T-cell (primary cell): ENCODE data around the gene KPNA1. TPM values are rescaled to one million over a fixed set of nuclear protein-coding genes. Genes with fewer than 3 reads are reported as not detected.

ENCODE experiments used
- ATAC-seq, 4 experiments: fragments of 200-7000 bp in 3 of 4; fragments of 150-1000 bp in 1 of 4; cut with Tn5 transposase; replicated peaks in 1 of 4; 1 replicate in 3 of 4; 2 replicates in 1 of 4; pipeline ENCODE4 v1.10.0; 2021; ENCODE audit warnings: moderate library complexity in 3 of 4, mild to moderate bottlenecking in 2 of 4, moderate number of reproducible peaks in 1 of 4
- CTCF ChIA-PET, 2 donors: fragments of 300-600 bp; sonication (Branson Sonifier 250); formaldehyde crosslinking; loops; one replicate each; lab custom pipeline; 2022; ENCODE audit warnings: antibody characterized with exemption in 2 of 2; lab: Charles Lee
- POLR2A ChIA-PET, 2 donors: fragments of 300-600 bp; sonication (Branson Sonifier 250); formaldehyde crosslinking; loops; one replicate each; lab custom pipeline; 2022; ENCODE audit warnings: antibody characterized with exemption in 2 of 2; lab: Charles Lee
- DNase-seq, 35 experiments: peaks; one replicate each; pipeline versions ENCODE4 v3.0.0 to v3.0.0-alpha.2; 2013 to 2023
- H3K27ac ChIP-seq: one replicate; pipeline ENCODE4 v1.5.1; 2013; ENCODE audit warnings: low read length
- H3K27me3 ChIP-seq, 2 experiments: replicated peaks in 1 of 2; 1 replicate in 1 of 2; 2 replicates in 1 of 2; pipeline versions ENCODE4 v1.6.1 to v1.7.0; 2013; ENCODE audit warnings: low read length in 1 of 2, mixed read lengths in 1 of 2; ENCODE audit not compliant: control insufficient read depth in 2 of 2, insufficient read depth in 2 of 2; ENCODE audit errors: extremely low read depth in 1 of 2
- H3K36me3 ChIP-seq, 2 donors: 1 replicate in 1 of 2; 2 replicates in 1 of 2; pipeline versions ENCODE4 v1.6.1 to v1.7.0; 2013; ENCODE audit warnings: low read length in 1 of 2; ENCODE audit not compliant: control insufficient read depth in 2 of 2, insufficient read depth in 1 of 2; ENCODE audit errors: extremely low read depth in 1 of 2
- H3K4me1 ChIP-seq, 2 experiments: 1 replicate in 1 of 2; 2 replicates in 1 of 2; pipeline versions ENCODE4 v1.6.1 to v1.7.0; 2013; ENCODE audit warnings: low read length in 2 of 2, mixed read lengths in 1 of 2; ENCODE audit not compliant: insufficient read depth in 2 of 2, control insufficient read depth in 1 of 2; ENCODE audit errors: extremely low read depth in 1 of 2
- H3K4me3 ChIP-seq, 2 donors: 1 replicate in 1 of 2; 2 replicates in 1 of 2; pipeline versions ENCODE4 v1.5.1 to v1.7.0; 2013; ENCODE audit warnings: mild to moderate bottlenecking in 2 of 2, low read length in 1 of 2, moderate library complexity in 1 of 2; ENCODE audit not compliant: control insufficient read depth in 1 of 2; ENCODE audit errors: extremely low read depth in 1 of 2
- H3K9me3 ChIP-seq: 2 replicates; pipeline ENCODE4 v1.7.0; 2013
- H3K27ac Mint-ChIP-seq, 2 donors: one replicate each; pipeline ENCODE4 v1.8.0; 2020 to 2021; ENCODE audit warnings: mild to moderate bottlenecking in 2 of 2, mixed read lengths in 2 of 2
- H3K27me3 Mint-ChIP-seq, 2 donors: one replicate each; pipeline ENCODE4 v1.8.0; 2021 to 2022; ENCODE audit warnings: mixed read lengths in 2 of 2
- H3K36me3 Mint-ChIP-seq: one replicate; pipeline ENCODE4 v1.8.0; 2021; ENCODE audit warnings: mixed read lengths
- H3K4me1 Mint-ChIP-seq, 3 donors: one replicate each; pipeline ENCODE4 v1.8.0; 2020 to 2022; ENCODE audit warnings: mixed read lengths in 3 of 3, mild to moderate bottlenecking in 1 of 3
- H3K4me3 Mint-ChIP-seq, 3 donors: one replicate each; pipeline ENCODE4 v1.8.0; 2020 to 2022; ENCODE audit warnings: mild to moderate bottlenecking in 3 of 3, mixed read lengths in 3 of 3, moderate library complexity in 3 of 3
- H3K9me3 Mint-ChIP-seq, 3 donors: one replicate each; pipeline ENCODE4 v1.8.0; 2020 to 2022; ENCODE audit warnings: mixed read lengths in 3 of 3
- WGBS: methylation state at CpG from one replicate; pipeline ENCODE4 v1.1.5; 2013; ENCODE audit warnings: missing lambda C conversion rate; ENCODE audit not compliant: insufficient coverage; 5-methylcytosine and 5-hydroxymethylcytosine counted together
- total RNA-seq, 35 experiments: library from RNA in 6 of 35; stranded (reverse) in 6 of 35; fragments of 120-200 nt in 1 of 35; gene quantifications; one replicate each; pipeline versions ENCODE4 v1.2.1 to v1.2.4 and lab custom pipeline; 2013 to 2026

KPNA1 gene
- total RNA-seq, 5 donors from 2014 or later (not counting 1 experiment from before 2014, with no cell fraction given): 55.2 to 65.0 (median 57.5) TPM

DNA sequence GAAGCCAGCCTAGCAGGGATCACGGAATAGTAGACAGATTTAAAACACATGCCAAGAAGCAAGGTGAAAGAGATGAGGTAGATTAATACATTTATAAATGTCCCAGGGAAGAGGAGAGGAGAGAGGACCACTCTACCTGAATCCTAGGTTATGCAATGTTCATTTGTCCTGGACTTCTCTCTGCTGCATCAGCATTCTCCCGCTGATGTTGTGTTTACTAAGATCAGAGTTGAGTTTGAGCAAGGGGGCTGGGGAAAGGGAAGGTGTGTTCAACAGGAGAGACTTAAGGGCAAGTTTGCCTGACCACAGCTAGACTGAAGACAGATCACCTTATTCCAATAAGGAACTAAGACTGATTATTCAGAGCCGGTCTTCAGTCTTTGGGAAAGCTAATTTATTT lies 1.1 kb upstream of the KPNA1 start:
- no peak for DNase-seq
- ATAC-seq: no peak
- peaks cover 8% of the 10 kb centered on the region for H3K36me3 Mint-ChIP-seq
- H3K27me3 ChIP-seq: no peaks in the 10 kb centered on the region
- H3K4me3 Mint-ChIP-seq: peak overlapping the region; percentile 4 to 29 (median 9)
- no peak overlapping the region for H3K27ac ChIP-seq
- H3K9me3 Mint-ChIP-seq: no peaks in the 10 kb centered on the region
- peaks cover 6 to 17% of the 10 kb centered on the region in 2 experiments for H3K4me1 ChIP-seq
- ChIA-PET POLR2A (interaction anchor here in 1 of 2 donors (1.0 kb wide), 1 partner anchor 17 kb away, joined by 5 read pairs; no protein-coding TSS in a partner anchor), CTCF (no interaction called here)
- no peaks in the 10 kb centered on the region for H3K9me3 ChIP-seq
- no peak overlapping the region for H3K4me3 ChIP-seq
- no peak overlapping the region for H3K27ac Mint-ChIP-seq
- H3K36me3 ChIP-seq: no peaks in the 10 kb centered on the region
- H3K27me3 Mint-ChIP-seq: no peaks in the 10 kb centered on the region
- peaks cover 30 to 36% (median 34%) of the 10 kb centered on the region in 3 donors for H3K4me1 Mint-ChIP-seq
- WGBS: 100% methylated on average over 3 of the region's 3 CpGs

- Histone ChIP-seq H3K27me3 (no peaks in the 10 kb centered on the region), H3K9me3 (no peaks in the 10 kb centered on the region), H3K4me1 (peaks cover 6 to 17% of the 10 kb centered on the region in 2 experiments), H3K36me3 (no peaks in the 10 kb centered on the region), H3K27ac (peak overlapping the region; percentile 82), H3K4me3 (peak overlapping the region; percentile 61 to 62)
- peak overlapping the region; percentile 74 to 85 (median 84) for H3K4me3 Mint-ChIP-seq
- ATAC-seq (peak in 3 of 4 experiments; percentile 1 to 6 (median 2)), DNase-seq (no peak)
- peak overlapping the region; percentile 77 to 91 for H3K27ac Mint-ChIP-seq
- CTCF ChIA-PET: interaction anchor here (0.5 to 1.7 kb wide), 8 partner anchors 19 to 413 kb away, joined by 3 to 7 read pairs (median 4); partner anchors contain the start of genes DTX3L (in 1 of the 2), FAM162A (in 1 of the 2), PARP9 (in 1 of the 2) and WDR5B (in 1 of the 2)
- 11% methylated on average over 9 of the region's 19 CpGs for WGBS
- POLR2A ChIA-PET: interaction anchor here (0.6 to 1.6 kb wide), 8 partner anchors 9 to 687 kb away, joined by 3 to 11 read pairs (median 4); partner anchors contain the start of genes MIX23 (in 1 of the 2), SEC22A (in 1 of the 2) and WDR5B (in 1 of the 2)
- no peaks in the 10 kb centered on the region for H3K27me3 Mint-ChIP-seq
- peaks cover 0 to 1% (median under 1%) of the 10 kb centered on the region in 3 donors for H3K9me3 Mint-ChIP-seq
- peaks cover 38 to 44% (median 41%) of the 10 kb centered on the region in 3 donors for H3K4me1 Mint-ChIP-seq
- H3K36me3 Mint-ChIP-seq: peaks cover 15% of the 10 kb centered on the region
Measured at GRCh38 chr3:122515020-122515468, 305 bp upstream of the KPNA1 start.

DNA sequence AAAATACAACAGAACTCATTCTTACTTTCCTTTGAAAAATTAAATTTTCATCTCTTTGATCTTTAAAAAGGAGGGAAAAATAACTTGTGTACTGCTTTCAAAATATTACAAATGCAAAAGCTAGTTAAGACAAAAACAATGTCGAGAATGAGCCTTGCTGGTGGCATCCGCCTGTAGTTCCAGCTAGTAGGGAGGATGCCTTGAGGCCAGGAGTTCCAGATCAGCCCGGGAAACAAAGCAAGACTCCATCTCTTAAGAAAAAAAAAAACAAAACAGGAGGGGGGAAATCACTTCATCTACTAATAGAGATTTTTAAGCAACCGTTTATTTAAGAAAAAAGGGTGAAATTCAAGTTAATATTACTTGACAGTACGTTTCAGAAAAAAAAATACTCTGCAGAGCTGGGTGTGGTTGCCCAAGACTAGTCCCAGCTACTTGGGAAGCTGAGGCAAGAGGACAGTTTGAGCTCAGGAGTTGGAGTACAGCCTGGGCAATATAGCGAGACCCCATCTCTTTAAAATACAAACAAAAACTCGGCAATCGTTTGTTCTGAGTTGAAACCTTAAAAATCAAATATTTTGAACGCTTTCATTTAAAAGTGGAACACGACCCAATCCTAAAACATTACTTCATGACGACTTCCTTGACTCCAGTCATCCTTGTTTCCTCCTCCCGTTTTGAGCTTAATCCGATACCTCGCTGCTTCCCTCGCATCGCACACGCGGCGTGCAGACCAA lies 1.2 kb downstream of the KPNA1 start:
- ATAC-seq (no peak), DNase-seq (peak in 1 of 35 experiments; percentile 11)
- Mint-ChIP-seq H3K4me3 (peak overlapping the region; percentile 82 to 87 (median 84)), H3K36me3 (peaks cover 24% of the 10 kb centered on the region), H3K4me1 (peaks cover 52 to 58% (median 53%) of the 10 kb centered on the region in 3 donors), H3K27me3 (no peaks in the 10 kb centered on the region), H3K27ac (peak overlapping the region; percentile 87 to 89), H3K9me3 (peaks cover 0 to 10% (median 6%) of the 10 kb centered on the region in 3 donors)
- POLR2A ChIA-PET: interaction anchor here (0.6 to 1.6 kb wide), 8 partner anchors 55 to 835 kb away, joined by 3 to 7 read pairs (median 4); partner anchors contain the start of genes MIX23 (in 2 of the 2), FAM162A (in 1 of the 2) and WDR5B (in 1 of the 2)
- Histone ChIP-seq H3K27me3 (no peaks in the 10 kb centered on the region), H3K4me3 (peak overlapping the region; percentile 45 to 61), H3K36me3 (no peaks in the 10 kb centered on the region), H3K9me3 (no peaks in the 10 kb centered on the region), H3K4me1 (peaks cover 6 to 17% of the 10 kb centered on the region in 2 experiments), H3K27ac (peak overlapping the region; percentile 82)
- 5% methylated on average over 14 of the region's 19 CpGs for WGBS
- CTCF ChIA-PET: interaction anchor here (0.6 to 1.7 kb wide), 4 partner anchors 13 to 136 kb away, joined by 3 to 7 read pairs (median 4); partner anchors contain the start of gene FAM162A (in 1 of the 2)

- DNase-seq: no peak
- POLR2A ChIA-PET: interaction anchor here in 1 of 2 donors (0.5 kb wide), 1 partner anchor 17 kb away, joined by 3 read pairs; no protein-coding TSS in a partner anchor
Measured at GRCh38 chr3:122512284-122512683, 2.5 kb downstream of the KPNA1 start.

DNA sequence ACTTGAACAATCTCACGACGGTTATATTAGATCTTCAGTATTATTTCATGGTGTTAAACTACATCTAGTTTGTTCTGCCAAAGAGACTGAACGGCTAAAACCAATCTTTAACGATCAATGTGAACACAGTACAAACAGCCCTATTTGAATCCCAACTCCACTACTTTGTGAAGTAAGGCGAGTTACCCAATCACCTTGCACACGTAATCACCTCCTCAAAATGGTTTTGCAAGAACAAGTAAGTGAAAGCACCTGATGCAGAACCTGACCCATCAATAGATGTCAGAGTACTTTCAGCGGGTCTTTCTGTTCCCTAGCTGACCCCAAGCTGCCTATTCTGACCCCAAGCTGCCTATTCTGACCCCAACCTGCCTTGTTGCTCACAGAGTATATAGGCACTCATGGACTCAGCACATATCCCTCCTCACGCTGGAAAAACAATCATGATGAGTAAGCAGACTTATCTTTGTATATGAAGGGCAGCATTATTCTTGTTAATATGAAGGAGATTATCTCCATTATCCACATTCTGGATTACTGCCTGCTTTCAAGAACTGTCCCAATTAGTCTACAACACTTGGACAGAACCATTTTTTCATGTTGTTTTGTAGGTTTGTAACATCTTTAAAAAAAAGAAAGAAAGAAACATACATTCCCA lies 3.7 kb downstream of the KPNA1 start:
- POLR2A ChIA-PET: interaction anchor here in 1 of 2 donors (0.7 kb wide), 1 partner anchor 41 kb away, joined by 4 read pairs; no protein-coding TSS in a partner anchor
- H3K4me1 Mint-ChIP-seq: peaks cover 70 to 75% (median 72%) of the 10 kb centered on the region in 3 donors

More at GRCh38 chr3:122512284-122512683, 2.5 kb downstream of the KPNA1 start:
- Histone ChIP-seq H3K27ac (no peak overlapping the region), H3K36me3 (no peaks in the 10 kb centered on the region), H3K9me3 (no peaks in the 10 kb centered on the region), H3K27me3 (no peaks in the 10 kb centered on the region), H3K4me3 (no peak overlapping the region), H3K4me1 (peaks cover 6 to 20% of the 10 kb centered on the region in 2 experiments)
- H3K36me3 Mint-ChIP-seq: peaks cover 24% of the 10 kb centered on the region
- CTCF ChIA-PET: no interaction called here
- peaks cover 63 to 69% (median 65%) of the 10 kb centered on the region in 3 donors for H3K4me1 Mint-ChIP-seq
- peaks cover 0 to 10% (median 6%) of the 10 kb centered on the region in 3 donors for H3K9me3 Mint-ChIP-seq
- H3K27ac Mint-ChIP-seq: no peak overlapping the region
- H3K27me3 Mint-ChIP-seq: no peaks in the 10 kb centered on the region
- over 99% methylated on average over 11 of the region's 15 CpGs for WGBS
- no peak for ATAC-seq
- peak overlapping the region in 2 of 3 donors; percentile 21 to 84 for H3K4me3 Mint-ChIP-seq

More for the DNA sequence above, 3.7 kb downstream of the KPNA1 start:
- Mint-ChIP-seq H3K4me3 (peak overlapping the region in 1 of 3 donors; percentile 84), H3K27me3 (no peaks in the 10 kb centered on the region), H3K9me3 (peaks cover 0 to 10% (median 6%) of the 10 kb centered on the region in 3 donors), H3K27ac (peak overlapping the region in 1 of 2 donors; percentile 67), H3K36me3 (peaks cover 29% of the 10 kb centered on the region)
- no peak for ATAC-seq
- DNase-seq: no peak
- no peak overlapping the region for H3K27ac ChIP-seq
- H3K4me1 ChIP-seq: peaks cover 6 to 20% of the 10 kb centered on the region in 2 experiments
- H3K4me3 ChIP-seq: no peak overlapping the region
- 100% methylated on average over 3 of the region's 8 CpGs for WGBS
- CTCF ChIA-PET: no interaction called here
- H3K36me3 ChIP-seq: no peaks in the 10 kb centered on the region
- no peaks in the 10 kb centered on the region for H3K27me3 ChIP-seq
- H3K9me3 ChIP-seq: no peaks in the 10 kb centered on the region
